Adipocyte (in vitro differentiated cells): ENCODE data around the gene TSKU.

ENCODE experiments used
- DNase-seq: peaks from one replicate; pipeline ENCODE4 v3.0.0-alpha.2; 2015; ENCODE audit warnings: low read depth
- H3K27me3 ChIP-seq: replicated peaks from 2 replicates; pipeline ENCODE4 v1.7.0; 2013; ENCODE audit warnings: mild to moderate bottlenecking, low read length, moderate library complexity; ENCODE audit not compliant: control insufficient read depth, insufficient read depth
- H3K36me3 ChIP-seq: 2 replicates; pipeline ENCODE4 v1.7.0; 2013; ENCODE audit warnings: low read length, mild to moderate bottlenecking, moderate library complexity; ENCODE audit not compliant: control insufficient read depth, insufficient read depth, severe bottlenecking
- H3K4me1 ChIP-seq: 2 replicates; pipeline ENCODE4 v1.7.0; 2013; ENCODE audit warnings: mild to moderate bottlenecking, low read length, moderate library complexity; ENCODE audit not compliant: control insufficient read depth, insufficient read depth
- H3K4me3 ChIP-seq: 2 replicates; pipeline ENCODE4 v1.7.0; 2013; ENCODE audit warnings: mild to moderate bottlenecking, low read length, moderate library complexity
- H3K9ac ChIP-seq: 2 replicates; pipeline ENCODE4 v1.7.0; 2013; ENCODE audit warnings: mild to moderate bottlenecking, low read length, moderate library complexity
- H3K9me3 ChIP-seq: 2 replicates; pipeline ENCODE4 v1.7.0; 2013; ENCODE audit warnings: mild to moderate bottlenecking, low read length, moderate library complexity; ENCODE audit not compliant: control insufficient read depth

TSKU gene

DNA sequence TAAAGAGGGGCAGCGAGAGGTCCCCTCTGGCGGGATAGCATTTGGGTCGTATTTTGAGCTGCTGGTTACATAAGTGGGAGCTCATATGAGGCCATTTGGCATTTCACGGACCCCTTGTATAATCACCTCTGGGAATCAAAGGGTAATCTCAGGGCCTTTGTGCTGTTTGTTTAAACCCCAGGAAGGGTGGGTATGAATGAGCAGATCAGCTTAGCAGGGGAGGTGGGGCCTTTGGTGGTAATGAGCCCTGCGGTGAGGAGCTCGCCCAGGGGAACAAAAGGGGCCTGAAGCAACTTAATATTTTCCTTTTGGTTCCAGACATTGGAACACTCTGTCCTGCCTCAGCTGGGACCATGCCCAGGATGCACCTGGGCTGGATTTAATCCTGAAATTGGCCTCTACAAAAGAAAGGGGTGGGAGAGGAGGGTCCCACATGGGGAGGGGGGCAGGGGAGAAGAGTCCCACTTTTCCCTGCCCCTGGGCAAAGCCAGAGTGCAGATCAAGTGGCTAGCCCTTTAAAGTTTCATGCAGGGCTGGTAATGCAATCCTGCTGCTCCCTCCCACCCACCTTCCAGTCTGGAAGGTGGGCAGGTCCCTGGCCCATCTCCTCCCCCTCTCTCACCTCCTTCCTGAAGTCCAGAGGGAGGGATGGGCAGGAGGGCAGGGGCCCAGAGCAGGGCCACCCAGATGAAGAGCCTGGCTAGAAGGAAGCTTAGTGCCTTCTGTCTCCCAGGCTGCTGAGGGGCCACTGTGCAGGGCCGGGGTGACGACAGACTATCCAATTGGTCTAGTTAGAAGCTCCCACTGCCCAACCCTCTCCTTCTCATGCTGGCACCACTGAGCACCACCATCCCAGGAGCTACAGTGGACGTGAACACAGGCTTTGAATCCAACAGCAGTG, 10.5 kb downstream of the TSKU start:
- no peak for DNase-seq
- no peaks in the 10 kb centered on the region for H3K9me3 ChIP-seq
- peak overlapping the region; percentile 60 for H3K9ac ChIP-seq
- H3K27me3 ChIP-seq, result no peaks in the 10 kb centered on the region
- H3K4me3 ChIP-seq, result peak overlapping the region; percentile 12
- H3K36me3 ChIP-seq, result peaks cover 55% of the 10 kb centered on the region
- peaks cover 72% of the 10 kb centered on the region for H3K4me1 ChIP-seq

- H3K4me3 ChIP-seq, result no peak overlapping the region
- peaks cover 52% of the 10 kb centered on the region for H3K36me3 ChIP-seq
- H3K9me3 ChIP-seq, result no peaks in the 10 kb centered on the region
- no peaks in the 10 kb centered on the region for H3K27me3 ChIP-seq
- peaks cover 70% of the 10 kb centered on the region for H3K4me1 ChIP-seq
- DNase-seq, result no peak
- H3K9ac ChIP-seq, result peak overlapping the region; percentile 60
Measured at GRCh38 chr11:76794371-76795289, 11.5 kb downstream of the TSKU start.

DNA sequence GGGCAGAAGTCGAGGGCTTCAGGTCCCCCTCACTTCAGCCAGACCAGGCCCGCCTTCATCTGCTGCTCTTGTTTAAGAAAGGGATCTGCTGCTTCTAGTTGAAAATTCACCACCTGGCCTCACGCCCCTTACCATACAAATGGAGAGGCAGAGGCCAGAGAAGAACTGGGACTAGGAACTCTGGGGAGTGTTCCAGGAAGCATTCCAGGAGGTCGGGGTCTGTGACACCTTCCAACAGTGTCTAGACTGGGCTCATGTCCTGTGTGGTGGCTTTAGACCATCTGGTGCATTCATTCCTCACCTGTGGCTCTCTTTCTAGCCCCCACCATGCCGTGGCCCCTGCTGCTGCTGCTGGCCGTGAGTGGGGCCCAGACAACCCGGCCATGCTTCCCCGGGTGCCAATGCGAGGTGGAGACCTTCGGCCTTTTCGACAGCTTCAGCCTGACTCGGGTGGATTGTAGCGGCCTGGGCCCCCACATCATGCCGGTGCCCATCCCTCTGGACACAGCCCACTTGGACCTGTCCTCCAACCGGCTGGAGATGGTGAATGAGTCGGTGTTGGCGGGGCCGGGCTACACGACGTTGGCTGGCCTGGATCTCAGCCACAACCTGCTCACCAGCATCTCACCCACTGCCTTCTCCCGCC, 12.3 kb downstream of the TSKU start:
- Histone ChIP-seq H3K9me3 (no peaks in the 10 kb centered on the region), H3K4me1 (peaks cover 68% of the 10 kb centered on the region), H3K27me3 (no peaks in the 10 kb centered on the region), H3K4me3 (no peak overlapping the region), H3K36me3 (peaks cover 52% of the 10 kb centered on the region), H3K9ac (peak overlapping the region; percentile 60)
- no peak for DNase-seq

GRCh38 chr11:76795936-76796441, 12.8 kb downstream of the TSKU start:
- Histone ChIP-seq H3K9me3 (no peaks in the 10 kb centered on the region), H3K27me3 (no peaks in the 10 kb centered on the region), H3K4me1 (peaks cover 71% of the 10 kb centered on the region), H3K4me3 (no peak overlapping the region), H3K36me3 (peaks cover 52% of the 10 kb centered on the region), H3K9ac (no peak overlapping the region)
- DNase-seq, result no peak

- Histone ChIP-seq H3K9ac (peak overlapping the region; percentile 76), H3K4me3 (no peak overlapping the region), H3K9me3 (no peaks in the 10 kb centered on the region), H3K27me3 (no peaks in the 10 kb centered on the region), H3K36me3 (peaks cover 52% of the 10 kb centered on the region), H3K4me1 (peaks cover 73% of the 10 kb centered on the region)
- DNase-seq, result no peak
Measured at GRCh38 chr11:76796511-76797198, 13.5 kb downstream of the TSKU start.

DNA sequence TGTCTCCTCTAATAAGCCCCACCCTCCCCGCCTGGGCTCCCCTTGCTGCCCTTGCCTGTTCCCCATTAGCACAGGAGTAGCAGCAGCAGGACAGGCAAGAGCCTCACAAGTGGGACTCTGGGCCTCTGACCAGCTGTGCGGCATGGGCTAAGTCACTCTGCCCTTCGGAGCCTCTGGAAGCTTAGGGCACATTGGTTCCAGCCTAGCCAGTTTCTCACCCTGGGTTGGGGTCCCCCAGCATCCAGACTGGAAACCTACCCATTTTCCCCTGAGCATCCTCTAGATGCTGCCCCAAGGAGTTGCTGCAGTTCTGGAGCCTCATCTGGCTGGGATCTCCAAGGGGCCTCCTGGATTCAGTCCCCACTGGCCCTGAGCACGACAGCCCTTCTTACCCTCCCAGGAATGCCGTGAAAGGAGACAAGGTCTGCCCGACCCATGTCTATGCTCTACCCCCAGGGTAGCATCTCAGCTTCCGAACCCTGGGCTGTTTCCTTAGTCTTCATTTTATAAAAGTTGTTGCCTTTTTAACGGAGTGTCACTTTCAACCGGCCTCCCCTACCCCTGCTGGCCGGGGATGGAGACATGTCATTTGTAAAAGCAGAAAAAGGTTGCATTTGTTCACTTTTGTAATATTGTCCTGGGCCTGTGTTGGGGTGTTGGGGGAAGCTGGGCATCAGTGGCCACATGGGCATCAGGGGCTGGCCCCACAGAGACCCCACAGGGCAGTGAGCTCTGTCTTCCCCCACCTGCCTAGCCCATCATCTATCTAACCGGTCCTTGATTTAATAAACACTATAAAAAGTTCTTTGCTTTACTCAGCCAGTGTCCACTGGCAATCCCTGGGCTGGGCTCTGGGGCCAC, 14.4 kb downstream of the TSKU start:
- Histone ChIP-seq H3K36me3 (peaks cover 52% of the 10 kb centered on the region), H3K9me3 (no peaks in the 10 kb centered on the region), H3K4me3 (no peak overlapping the region), H3K27me3 (no peaks in the 10 kb centered on the region), H3K9ac (peak overlapping the region; percentile 76), H3K4me1 (peaks cover 71% of the 10 kb centered on the region)
- DNase-seq, result no peak

GRCh38 chr11:76798202-76798581, 15.0 kb downstream of the TSKU start:
- Histone ChIP-seq H3K27me3 (no peaks in the 10 kb centered on the region), H3K4me3 (no peak overlapping the region), H3K36me3 (peaks cover 48% of the 10 kb centered on the region), H3K9me3 (no peaks in the 10 kb centered on the region), H3K9ac (peak overlapping the region; percentile 76), H3K4me1 (peaks cover 71% of the 10 kb centered on the region)
- no peak for DNase-seq

DNA sequence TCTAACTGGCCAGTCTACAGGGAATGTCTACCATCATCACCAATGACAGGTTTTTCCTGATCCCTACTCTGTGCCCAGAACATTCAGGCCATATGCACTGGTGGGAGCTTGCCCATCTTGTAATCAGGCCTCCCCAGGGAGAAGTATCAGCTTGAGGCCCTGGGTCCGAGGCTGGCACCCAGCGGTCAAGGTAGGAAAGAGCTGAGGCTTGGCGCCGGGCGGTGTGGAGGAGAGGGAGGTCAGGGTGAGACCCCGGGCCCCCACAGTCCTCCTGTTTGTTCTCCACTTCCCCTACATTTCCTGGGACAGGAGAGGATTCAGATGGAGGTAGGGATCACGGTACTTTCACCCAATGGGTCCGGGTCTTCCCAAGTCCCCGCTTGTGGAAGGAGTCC, 15.5 kb downstream of the TSKU start:
- peak overlapping the region; percentile 17 for H3K4me3 ChIP-seq
- no peaks in the 10 kb centered on the region for H3K27me3 ChIP-seq
- peak overlapping the region; percentile 76 for H3K9ac ChIP-seq

GRCh38 chr11:76799066-76799804, 16.1 kb downstream of the TSKU start:
- Histone ChIP-seq H3K36me3 (peaks cover 45% of the 10 kb centered on the region), H3K4me1 (peaks cover 71% of the 10 kb centered on the region), H3K4me3 (peak overlapping the region; percentile 17), H3K27me3 (no peaks in the 10 kb centered on the region), H3K9me3 (no peaks in the 10 kb centered on the region), H3K9ac (peak overlapping the region; percentile 76)
- peak; percentile 91 for DNase-seq

More for the DNA sequence above, 15.5 kb downstream of the TSKU start:
- Histone ChIP-seq H3K4me1 (peaks cover 71% of the 10 kb centered on the region), H3K9me3 (no peaks in the 10 kb centered on the region), H3K36me3 (peaks cover 48% of the 10 kb centered on the region)
- DNase-seq, result no peak
